ENCODE measurements around the gene PRPSAP1.

PRPSAP1 gene

GRCh38 chr17:76353599-76354316 lies at the start of gene PRPSAP1:
Gene PRPSAP1, minus strand, starts transcription at chr17:76353916. Its CDS starts 213 bp downstream, at chr17:76353703.
- TF ChIP-seq CTCF (IDR thresholded peaks at IDR 0.05), result peak; percentile 56

GRCh38 chr17:76402711-76403110 lies 49.0 kb upstream of the PRPSAP1 start:
- Histone ChIP-seq H3K36me3 (ENCODE audit: control insufficient read depth, insufficient read depth, low read length) (no peaks in the 10 kb centered on the region), H3K4me1 (peaks cover 30% of the 10 kb centered on the region), H3K27ac (no peak overlapping the region), H3K27me3 (ENCODE audit: control insufficient read depth, insufficient read depth, low read length) (no peaks in the 10 kb centered on the region), H3K9ac (no peak overlapping the region), H3K4me3 (ENCODE audit: low read depth, low read length) (no peak overlapping the region), H2AFZ (no peak overlapping the region), H3K79me2 (peaks cover 9% of the 10 kb centered on the region), H3K4me2 (ENCODE audit: low read length) (no peak overlapping the region), H3K9me3 (ENCODE audit: control insufficient read depth, low read length) (no peaks in the 10 kb centered on the region)
- no peak for TF ChIP-seq CTCF (IDR thresholded peaks at IDR 0.05)

More at GRCh38 chr17:76353599-76354316, at the start of gene PRPSAP1:
- Histone ChIP-seq H3K36me3 (ENCODE audit: control insufficient read depth, insufficient read depth, low read length) (no peaks in the 10 kb centered on the region), H3K27ac (peak within 1 kb of the TSS; percentile 93), H3K4me1 (no peaks in the 10 kb centered on the region), H3K79me2 (peaks cover 14% of the 10 kb centered on the region), H3K9me3 (ENCODE audit: control insufficient read depth, low read length) (no peaks in the 10 kb centered on the region), H2AFZ (peak within 1 kb of the TSS; percentile 96), H3K4me2 (ENCODE audit: low read length) (peak within 1 kb of the TSS; percentile 92), H3K27me3 (ENCODE audit: control insufficient read depth, insufficient read depth, low read length) (no peaks in the 10 kb centered on the region), H3K4me3 (ENCODE audit: low read depth, low read length) (peak within 1 kb of the TSS; percentile 81), H3K9ac (peak within 1 kb of the TSS; percentile 69)

- TF ChIP-seq CTCF (IDR thresholded peaks at IDR 0.05), result no peak
- Histone ChIP-seq H3K4me1 (peaks cover 24% of the 10 kb centered on the region), H3K27me3 (ENCODE audit: control insufficient read depth, insufficient read depth, low read length) (no peaks in the 10 kb centered on the region), H3K9ac (no peak overlapping the region), H3K79me2 (peaks cover 7% of the 10 kb centered on the region), H3K27ac (peak overlapping the region; percentile 78), H3K4me3 (ENCODE audit: low read depth, low read length) (peak overlapping the region; percentile 17), H3K4me2 (ENCODE audit: low read length) (peak overlapping the region; percentile 32), H3K9me3 (ENCODE audit: control insufficient read depth, low read length) (no peaks in the 10 kb centered on the region), H3K36me3 (ENCODE audit: control insufficient read depth, insufficient read depth, low read length) (no peaks in the 10 kb centered on the region), H2AFZ (no peak overlapping the region)
These were observed 45.8 kb upstream of the PRPSAP1 start for GRCh38 chr17:76399175-76400172.

- Histone ChIP-seq H3K9me3 (ENCODE audit: control insufficient read depth, low read length) (no peaks in the 10 kb centered on the region), H3K4me2 (ENCODE audit: low read length) (peak overlapping the region; percentile 32), H3K27me3 (ENCODE audit: control insufficient read depth, insufficient read depth, low read length) (no peaks in the 10 kb centered on the region), H3K9ac (no peak overlapping the region), H3K4me3 (ENCODE audit: low read depth, low read length) (peak overlapping the region; percentile 17), H3K79me2 (peaks cover 7% of the 10 kb centered on the region), H3K36me3 (ENCODE audit: control insufficient read depth, insufficient read depth, low read length) (no peaks in the 10 kb centered on the region), H2AFZ (peak overlapping the region; percentile 30), H3K27ac (peak overlapping the region; percentile 78), H3K4me1 (peaks cover 24% of the 10 kb centered on the region)
- TF ChIP-seq CTCF (IDR thresholded peaks at IDR 0.05), result peak; percentile 25
These were observed 44.9 kb upstream of the PRPSAP1 start for GRCh38 chr17:76398523-76399174.

Measured in parathyroid adenoma (tissue), 2 donors.